SK-N-SH (cell line): ENCODE data around the gene DDI1. TPM values are rescaled to one million over a fixed set of nuclear protein-coding genes. Genes with fewer than 3 reads are reported as not detected.

Experiments
- CTCF ChIA-PET: fragments of 300-600, 350-600 bp; formaldehyde crosslinking; extraction: SDS; loops from one replicate; lab custom pipeline; 2021; lab: Yijun Ruan, JAX
- POLR2A ChIA-PET: fragments of 350-600 bp; sonication (Branson Sonifier 250); formaldehyde crosslinking; extraction: SDS; loops from one replicate; lab custom pipeline; 2020; ENCODE audit warnings: antibody characterized with exemption, inconsistent platforms; lab: Yijun Ruan, JAX
- DNase-seq: peaks from one replicate; pipeline ENCODE4 v3.0.0; 2012
- H2AFZ ChIP-seq: fragments of 200-600 bp; sonication (generic); 2 replicates; pipeline ENCODE4 v1.8.1; 2016; ENCODE audit warnings: antibody characterized with exemption, mild to moderate bottlenecking, low read depth
- H3F3A ChIP-seq: fragments of 200-600 bp; sonication (generic); replicated peaks from 2 replicates; pipeline ENCODE3; 2016; ENCODE audit warnings: antibody characterized with exemption, mild to moderate bottlenecking; ENCODE audit not compliant: insufficient read depth
- H3K27ac ChIP-seq, 2 experiments: fragments of 200-500 bp in 1 of 2; fragments of 200-600 bp in 1 of 2; sonication (Bioruptor generic) in 1 of 2; sonication (generic), shearing (Covaris generic) in 1 of 2; 2 replicates each; pipeline versions ENCODE4 v1.5.1 to v1.6.1; 2014 to 2016; ENCODE audit warnings: low read depth in 2 of 2, inconsistent platforms in 1 of 2, low read length in 1 of 2, mild to moderate bottlenecking in 1 of 2, mixed read lengths in 1 of 2
- H3K27me3 ChIP-seq: fragments of 200-600 bp; sonication (generic), shearing (Covaris generic); 2 replicates; pipeline ENCODE4 v1.6.1; 2016; ENCODE audit warnings: mixed run types; ENCODE audit not compliant: insufficient read depth
- H3K36me3 ChIP-seq, 2 experiments: fragments of 200-500 bp in 1 of 2; fragments of 200-600 bp in 1 of 2; sonication (Bioruptor generic) in 1 of 2; sonication (generic) in 1 of 2; replicated peaks in 1 of 2; 2 replicates each; pipeline versions ENCODE3 to v1.5.1; 2014 to 2016; ENCODE audit warnings: low read length in 1 of 2, mild to moderate bottlenecking in 1 of 2; ENCODE audit not compliant: insufficient read depth in 2 of 2, control insufficient read depth in 1 of 2
- H3K4me1 ChIP-seq, 2 experiments: fragments of 200-500 bp in 1 of 2; fragments of 200-600 bp in 1 of 2; sonication (Bioruptor generic) in 1 of 2; sonication (generic), shearing (Covaris generic) in 1 of 2; 2 replicates each; pipeline versions ENCODE4 v1.5.1 to v1.6.1; 2014 to 2016; ENCODE audit warnings: low read depth in 1 of 2, low read length in 1 of 2, mixed run types in 1 of 2; ENCODE audit not compliant: insufficient read depth in 2 of 2, control insufficient read depth in 1 of 2
- H3K4me2 ChIP-seq: fragments of 200-600 bp; sonication (generic), shearing (Covaris generic); 2 replicates; pipeline ENCODE4 v1.6.1; 2017; ENCODE audit warnings: mixed run types
- H3K4me3 ChIP-seq, 2 experiments: fragments of 200-500 bp in 1 of 2; fragments of 200-600 bp in 1 of 2; sonication (Bioruptor generic) in 1 of 2; sonication (generic), shearing (Covaris generic) in 1 of 2; 2 replicates each; pipeline versions ENCODE4 v1.5.1 to v1.8.1; 2014 to 2016; ENCODE audit warnings: low read depth in 2 of 2, inconsistent platforms in 1 of 2, low read length in 1 of 2, mild to moderate bottlenecking in 1 of 2, mixed read lengths in 1 of 2, moderate library complexity in 1 of 2
- H3K79me2 ChIP-seq: fragments of 200-600 bp; sonication (generic); 2 replicates; pipeline ENCODE4 v1.8.1; 2017; ENCODE audit warnings: mild to moderate bottlenecking; ENCODE audit not compliant: insufficient read depth
- H3K9ac ChIP-seq: fragments of 200-600 bp; sonication (generic); 2 replicates; pipeline ENCODE4 v1.6.1; 2017; ENCODE audit warnings: mixed run types
- H3K9me2 ChIP-seq: fragments of 200-600 bp; sonication (generic); 2 replicates; pipeline ENCODE4 v1.6.1; 2017; ENCODE audit warnings: mixed run types
- H3K9me3 ChIP-seq: fragments of 200-600 bp; sonication (generic); 2 replicates; pipeline ENCODE4 v1.6.1; 2017; ENCODE audit warnings: mixed run types, mild to moderate bottlenecking, moderate library complexity
- H4K20me1 ChIP-seq: fragments of 200-600 bp; sonication (generic); 2 replicates; pipeline ENCODE4 v1.6.1; 2017; ENCODE audit warnings: mild to moderate bottlenecking, mixed run types; ENCODE audit not compliant: insufficient read depth
- CHD2 ChIP-seq: fragments of 150-350 bp; IDR thresholded peaks from 2 replicates; pipeline ENCODE4 v1.6.1; 2018; ENCODE audit warnings: low read length; ENCODE audit not compliant: partially characterized antibody
- CTCF ChIP-seq: fragments of 200-600 bp; sonication (generic); IDR thresholded peaks from 2 replicates; pipeline ENCODE4 v1.6.1; 2017; ENCODE audit warnings: antibody characterized with exemption, mild to moderate bottlenecking, moderate library complexity
- ELF1 ChIP-seq: IDR thresholded peaks from 2 replicates; pipeline ENCODE4 v1.4.0; 2012
- EP300 ChIP-seq, 2 experiments: IDR thresholded peaks; 2 replicates each; pipeline versions ENCODE4 v1.4.0 to v1.6.1; 2012; ENCODE audit warnings: borderline replicate concordance in 1 of 2, low read depth in 1 of 2, low read length in 1 of 2
- EZH2phosphoT487 ChIP-seq: fragments of 200-600 bp; sonication (generic); IDR thresholded peaks from 2 replicates; pipeline ENCODE4 v1.6.1; 2017; ENCODE audit warnings: low read depth, mixed run types, mild to moderate bottlenecking, antibody characterized with exemption, moderate library complexity, borderline replicate concordance
- FOSL2 ChIP-seq: IDR thresholded peaks from 2 replicates; pipeline ENCODE4 v1.4.0; 2012; ENCODE audit warnings: low read depth, mild to moderate bottlenecking, moderate library complexity, borderline replicate concordance
- FOXJ3 ChIP-seq: sonication (generic); formaldehyde crosslinking; IDR thresholded peaks from 2 replicates; pipeline ENCODE4 v1.5.1; 2020; ENCODE audit warnings: mild to moderate bottlenecking, missing genetic modification reagents
- NFIC ChIP-seq: IDR thresholded peaks from 2 replicates; pipeline ENCODE4 v1.4.0; 2012; ENCODE audit warnings: borderline replicate concordance
- NRF1 ChIP-seq: IDR thresholded peaks from 2 replicates; pipeline ENCODE4 v1.6.1; 2012; ENCODE audit warnings: low read depth, mild to moderate bottlenecking, low read length
- POLR2AphosphoS5 ChIP-seq: IDR thresholded peaks from 2 replicates; pipeline ENCODE4 v1.6.1; 2012; ENCODE audit warnings: low read depth, low read length
- RFX5 ChIP-seq: IDR thresholded peaks from 2 replicates; pipeline ENCODE4 v1.6.1; 2012; ENCODE audit warnings: mild to moderate bottlenecking, improper control_type of control experiment, low read length
- RXRA ChIP-seq: IDR thresholded peaks from 2 replicates; pipeline ENCODE4 v1.4.0; 2012; ENCODE audit warnings: low read depth, mild to moderate bottlenecking, borderline replicate concordance
- SMC3 ChIP-seq: IDR thresholded peaks from 2 replicates; pipeline ENCODE4 v1.6.1; 2012; ENCODE audit warnings: low read depth, low read length, improper control_type of control experiment
- TAF1 ChIP-seq: IDR thresholded peaks from 2 replicates; pipeline ENCODE4 v1.6.1; 2012; ENCODE audit warnings: low read depth, mild to moderate bottlenecking, low read length, moderate library complexity, borderline replicate concordance
- TCF12 ChIP-seq: IDR thresholded peaks from 2 replicates; pipeline ENCODE4 v1.4.0; 2012
- USF2 ChIP-seq: fragments of 150-350 bp; IDR thresholded peaks from 2 replicates; pipeline ENCODE4 v1.6.1; 2017; ENCODE audit warnings: antibody characterized with exemption, low read length, low read depth, borderline replicate concordance
- WGBS: methylation state at CpG from one replicate; pipeline ENCODE4 v1.1.6; 2017; ENCODE audit warnings: low lambda C conversion rate; 5-methylcytosine and 5-hydroxymethylcytosine counted together
- polyA plus RNA-seq, 3 experiments: library from polyadenylated mRNA; depleted of rRNA; stranded (reverse); fragments of >200 nt; gene quantifications; 2 replicates each; pipeline ENCODE4 v1.2.3, GENCODE V29; 2012
- TF ChIP-seq, protein P1 (sequence below): IDR thresholded peaks from 2 replicates; pipeline ENCODE4 v1.4.0; 2012; ENCODE audit warnings: low read depth, borderline replicate concordance
- TF ChIP-seq, protein P2 (sequence below): IDR thresholded peaks from 2 replicates; pipeline ENCODE4; 2012
- TF ChIP-seq, protein P3 (sequence below): IDR thresholded peaks from 2 replicates; pipeline ENCODE4 v1.4.0; 2012; ENCODE audit warnings: low read depth, borderline replicate concordance

Gene DDI1
- polyA plus RNA-seq, 1 of the 3 experiments (the other 2 are of a cell fraction) = not detected

DNA sequence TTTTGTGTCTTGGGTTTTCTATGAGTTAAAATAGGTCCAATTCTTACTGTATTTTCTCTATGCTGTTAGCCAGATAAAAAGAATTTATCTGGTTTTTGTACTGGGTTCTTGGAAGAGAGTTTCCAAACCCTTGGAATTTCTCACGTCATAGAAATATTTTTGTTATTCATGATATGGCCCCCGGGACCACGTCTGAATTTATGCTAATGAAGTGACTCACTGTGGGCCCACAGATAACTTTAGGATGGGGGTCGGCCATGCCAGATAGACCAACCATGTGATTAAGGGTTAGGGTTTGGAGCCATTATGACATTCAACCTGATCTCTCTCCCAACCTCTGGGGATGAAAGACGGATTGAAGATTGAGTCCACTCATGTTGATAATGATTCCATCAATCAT lies 35.6 kb upstream of the DDI1 start:
- POLR2A ChIA-PET = no interaction called here
- Histone ChIP-seq H3K27ac (no peak overlapping the region), H3K4me2 (no peak overlapping the region), H2AFZ (no peak overlapping the region), H3K36me3 (no peaks in the 10 kb centered on the region), H3K4me3 (no peak overlapping the region), H3K79me2 (no peaks in the 10 kb centered on the region)
- no peak for DNase-seq
- WGBS = 80% methylated on average over 5 of the region's 5 CpGs
- TF ChIP-seq EZH2phosphoT487 (no peak), CTCF (no peak), CHD2 (no peak), SMC3 (no peak), RFX5 (no peak), FOXJ3 (CRISPR knock-in tag) (no peak), RXRA (no peak)
- TF ChIP-seq, protein P1, sequence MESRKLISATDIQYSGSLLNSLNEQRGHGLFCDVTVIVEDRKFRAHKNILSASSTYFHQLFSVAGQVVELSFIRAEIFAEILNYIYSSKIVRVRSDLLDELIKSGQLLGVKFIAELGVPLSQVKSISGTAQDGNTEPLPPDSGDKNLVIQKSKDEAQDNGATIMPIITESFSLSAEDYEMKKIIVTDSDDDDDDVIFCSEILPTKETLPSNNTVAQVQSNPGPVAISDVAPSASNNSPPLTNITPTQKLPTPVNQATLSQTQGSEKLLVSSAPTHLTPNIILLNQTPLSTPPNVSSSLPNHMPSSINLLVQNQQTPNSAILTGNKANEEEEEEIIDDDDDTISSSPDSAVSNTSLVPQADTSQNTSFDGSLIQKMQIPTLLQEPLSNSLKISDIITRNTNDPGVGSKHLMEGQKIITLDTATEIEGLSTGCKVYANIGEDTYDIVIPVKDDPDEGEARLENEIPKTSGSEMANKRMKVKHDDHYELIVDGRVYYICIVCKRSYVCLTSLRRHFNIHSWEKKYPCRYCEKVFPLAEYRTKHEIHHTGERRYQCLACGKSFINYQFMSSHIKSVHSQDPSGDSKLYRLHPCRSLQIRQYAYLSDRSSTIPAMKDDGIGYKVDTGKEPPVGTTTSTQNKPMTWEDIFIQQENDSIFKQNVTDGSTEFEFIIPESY = no peak
- TF ChIP-seq, all 33 proteins: peak for 0
- CTCF ChIA-PET = no interaction called here
- Histone ChIP-seq H4K20me1 (no peaks in the 10 kb centered on the region), H3K27me3 (no peaks in the 10 kb centered on the region), H3K9me2 (no peaks in the 10 kb centered on the region), H3K9ac (no peak overlapping the region), H3F3A (no peaks in the 10 kb centered on the region), H3K9me3 (no peaks in the 10 kb centered on the region), H3K4me1 (no peaks in the 10 kb centered on the region)

GRCh38 chr11:104001561-104002056 lies 34.8 kb upstream of the DDI1 start:
- no peaks in the 10 kb centered on the region for H3K27me3 ChIP-seq
- no peaks in the 10 kb centered on the region for H4K20me1 ChIP-seq
- no peaks in the 10 kb centered on the region for H3K79me2 ChIP-seq
- H2AFZ ChIP-seq = no peak overlapping the region
- 87% methylated on average over 3 of the region's 3 CpGs for WGBS
- no peak overlapping the region for H3K4me3 ChIP-seq
- no peak for DNase-seq
- no peaks in the 10 kb centered on the region for H3K9me3 ChIP-seq
- CTCF ChIA-PET = no interaction called here
- H3K27ac ChIP-seq = no peak overlapping the region
- H3K4me2 ChIP-seq = no peak overlapping the region
- no peaks in the 10 kb centered on the region for H3K4me1 ChIP-seq
- no peaks in the 10 kb centered on the region for H3K36me3 ChIP-seq
- no peaks in the 10 kb centered on the region for H3F3A ChIP-seq
- no peak overlapping the region for H3K9ac ChIP-seq
- POLR2A ChIA-PET = no interaction called here
- no peaks in the 10 kb centered on the region for H3K9me2 ChIP-seq
- TF ChIP-seq TCF12 (no peak), NRF1 (no peak), ELF1 (no peak), NFIC (no peak), FOXJ3 (CRISPR knock-in tag) (no peak), TAF1 (no peak), USF2 (no peak), FOSL2 (no peak), EP300 (IDR thresholded peaks at IDR 0.05; ENCODE audit: borderline replicate concordance in 1 of 2, low read depth in 1 of 2, low read length in 1 of 2) (no peak), POLR2AphosphoS5 (no peak), RXRA (no peak)
- TF ChIP-seq, protein P2, sequence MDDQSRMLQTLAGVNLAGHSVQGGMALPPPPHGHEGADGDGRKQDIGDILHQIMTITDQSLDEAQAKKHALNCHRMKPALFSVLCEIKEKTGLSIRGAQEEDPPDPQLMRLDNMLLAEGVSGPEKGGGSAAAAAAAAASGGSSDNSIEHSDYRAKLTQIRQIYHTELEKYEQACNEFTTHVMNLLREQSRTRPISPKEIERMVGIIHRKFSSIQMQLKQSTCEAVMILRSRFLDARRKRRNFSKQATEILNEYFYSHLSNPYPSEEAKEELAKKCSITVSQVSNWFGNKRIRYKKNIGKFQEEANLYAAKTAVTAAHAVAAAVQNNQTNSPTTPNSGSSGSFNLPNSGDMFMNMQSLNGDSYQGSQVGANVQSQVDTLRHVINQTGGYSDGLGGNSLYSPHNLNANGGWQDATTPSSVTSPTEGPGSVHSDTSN = no peak
- TF ChIP-seq, protein P1 = no peak
- TF ChIP-seq, protein P3, sequence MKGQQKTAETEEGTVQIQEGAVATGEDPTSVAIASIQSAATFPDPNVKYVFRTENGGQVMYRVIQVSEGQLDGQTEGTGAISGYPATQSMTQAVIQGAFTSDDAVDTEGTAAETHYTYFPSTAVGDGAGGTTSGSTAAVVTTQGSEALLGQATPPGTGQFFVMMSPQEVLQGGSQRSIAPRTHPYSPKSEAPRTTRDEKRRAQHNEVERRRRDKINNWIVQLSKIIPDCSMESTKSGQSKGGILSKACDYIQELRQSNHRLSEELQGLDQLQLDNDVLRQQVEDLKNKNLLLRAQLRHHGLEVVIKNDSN = no peak
